A549 (cell line): ENCODE results near the gene CD274. TPM values are rescaled to one million over a fixed set of nuclear protein-coding genes. Genes with fewer than 3 reads are reported as not detected.

Experiments
- ATAC-seq, 2 experiments: fragments of 200-7000 bp in 1 of 2; fragments of >200 bp in 1 of 2; cut with Nextera tagmentation in 1 of 2; cut with Tn5 transposase in 1 of 2; 3 replicates each; pipeline versions ENCODE4 v1.8.0 to v1.9.1; 2018 to 2020; ENCODE audit warnings: mild to moderate bottlenecking in 1 of 2, moderate library complexity in 1 of 2
- CTCF ChIA-PET: fragments of 300-600 bp; sonication (Branson Sonifier 250); formaldehyde crosslinking; extraction: SDS; loops from one replicate; lab custom pipeline; 2021; ENCODE audit warnings: antibody characterized with exemption, inconsistent platforms; lab: Yijun Ruan, JAX
- POLR2A ChIA-PET: fragments of 350-600 bp; formaldehyde crosslinking; extraction: SDS; loops from one replicate; lab custom pipeline; 2021; ENCODE audit warnings: antibody characterized with exemption, inconsistent platforms; lab: Yijun Ruan, JAX
- DNase-seq, 2 experiments: peaks; one replicate each; pipeline versions ENCODE4 v3.0.0 to v3.0.0-alpha.2; 2011 to 2016; ENCODE audit warnings: low read depth in 1 of 2, low spot score in 1 of 2
- FAIRE-seq: peaks from 2 replicates; lab custom pipeline; 2011; peaks lifted over from hg19 to GRCh38; lab: Jason Lieb, UNC
- H3K27ac ChIP-seq, 2 experiments: fragments of >200 bp; sonication (Bioruptor Twin); formaldehyde crosslinking; 3 replicates each; pipeline ENCODE4 v1.5.1; 2016 to 2017
- H3K4me1 ChIP-seq: fragments of >200 bp; sonication (Bioruptor Twin); formaldehyde crosslinking; 3 replicates; pipeline ENCODE4 v1.6.1; 2016
- H3K4me2 ChIP-seq: fragments of >200 bp; sonication (Bioruptor Twin); formaldehyde crosslinking; 3 replicates; pipeline ENCODE4 v1.6.1; 2016
- H3K4me3 ChIP-seq: fragments of >200 bp; sonication (Bioruptor Twin); formaldehyde crosslinking; 3 replicates; pipeline ENCODE4 v1.5.1; 2016
- H3K9me3 ChIP-seq: fragments of >200 bp; sonication (Bioruptor Twin); formaldehyde crosslinking; 3 replicates; pipeline ENCODE4 v1.6.1; 2016
- CBX8 ChIP-seq: fragments of 200-600 bp; sonication (generic); IDR thresholded peaks from 2 replicates; pipeline ENCODE4 v1.6.1; 2016
- CHD4 ChIP-seq: fragments of 200-600 bp; sonication (generic); IDR thresholded peaks from 2 replicates; pipeline ENCODE4 v1.6.1; 2016; ENCODE audit warnings: antibody characterized with exemption, mild to moderate bottlenecking, borderline replicate concordance
- EP300 ChIP-seq, 2 experiments: fragments of >200 bp; sonication (Bioruptor Twin); formaldehyde crosslinking; IDR thresholded peaks; 2 replicates in 1 of 2; 3 replicates in 1 of 2; pipeline ENCODE4 v1.6.1; 2016 to 2017
- FOSB ChIP-seq: fragments of 250-450 bp; sonication (Bioruptor Pico); IDR thresholded peaks from 2 replicates; pipeline ENCODE4 v1.5.0; 2020; ENCODE audit warnings: mild to moderate bottlenecking, moderate library complexity
- FOSL2 ChIP-seq, 2 experiments: fragments of 450-650 bp in 1 of 2; fragments of >200 bp in 1 of 2; sonication (Bioruptor Twin) in 1 of 2; formaldehyde crosslinking; IDR thresholded peaks; 2 replicates each; pipeline versions ENCODE4 v1.5.0 to v1.6.1; 2016 to 2020; ENCODE audit warnings: mild to moderate bottlenecking in 1 of 2, moderate library complexity in 1 of 2
- FOXS1 ChIP-seq: fragments of 250-450 bp; sonication (Bioruptor Pico); IDR thresholded peaks from 2 replicates; pipeline ENCODE4 v1.5.0; 2020; ENCODE audit warnings: mild to moderate bottlenecking, moderate library complexity
- GATA3 ChIP-seq: IDR thresholded peaks from 2 replicates; pipeline ENCODE4 v1.6.1; 2012; ENCODE audit warnings: borderline replicate concordance
- HDAC2 ChIP-seq: fragments of 200-600 bp; sonication (generic); IDR thresholded peaks from 2 replicates; pipeline ENCODE4 v1.6.1; 2016
- HOXB13 ChIP-seq: fragments of 250-450 bp; sonication (Bioruptor Pico); IDR thresholded peaks from 2 replicates; pipeline ENCODE4 v1.5.0; 2020; ENCODE audit warnings: low read depth, mild to moderate bottlenecking, moderate library complexity
- KDM1A ChIP-seq: fragments of 200-600 bp; sonication (generic); IDR thresholded peaks from 2 replicates; pipeline ENCODE4 v1.6.1; 2016; ENCODE audit warnings: low read depth, mild to moderate bottlenecking
- MYC ChIP-seq: IDR thresholded peaks from 2 replicates; pipeline ENCODE4 v1.6.1; 2012; ENCODE audit warnings: mild to moderate bottlenecking, inconsistent platforms, low read length, improper control_type of control experiment, borderline replicate concordance
- NFE2L2 ChIP-seq: fragments of 150-350 bp; conservative IDR thresholded peaks from 2 replicates; pipeline ENCODE4 v1.6.1; 2014; ENCODE audit warnings: low read length
- RCOR1 ChIP-seq: fragments of 150-350 bp; IDR thresholded peaks from 2 replicates; pipeline ENCODE4 v1.6.1; 2014; ENCODE audit warnings: antibody characterized with exemption, low read length, low read depth
- RFX5 ChIP-seq: fragments of 450-650 bp; IDR thresholded peaks from 2 replicates; pipeline ENCODE4 v1.7.1; 2014; ENCODE audit warnings: antibody characterized with exemption, mild to moderate bottlenecking, moderate library complexity
- SMC3 ChIP-seq: fragments of >200 bp; sonication (Bioruptor Twin); formaldehyde crosslinking; IDR thresholded peaks from 3 replicates; pipeline ENCODE4 v1.6.1; 2018; ENCODE audit warnings: inconsistent platforms
- SREBF2 ChIP-seq: fragments of 450-650 bp; IDR thresholded peaks from 2 replicates; pipeline ENCODE4 v1.6.1; 2014; ENCODE audit warnings: mild to moderate bottlenecking, moderate library complexity
- ZFP36 ChIP-seq: fragments of 450-650 bp; IDR thresholded peaks from 2 replicates; pipeline ENCODE4 v1.6.1; 2014; ENCODE audit warnings: borderline replicate concordance; ENCODE audit not compliant: partially characterized antibody
- WGBS: methylation state at CpG from one replicate; pipeline ENCODE4 v1.1.6; 2017; ENCODE audit errors: missing lambda C conversion rate; 5-methylcytosine and 5-hydroxymethylcytosine counted together
- polyA plus RNA-seq, 4 experiments: library from polyadenylated mRNA; depleted of rRNA in 3 of 4; stranded (reverse); fragments of >200 nt; fragmentation: RNase III in 1 of 4; extraction: RNeasy Plus Mini Kit Qiagen cat#74134 plus additional on column Dnase treatment in 1 of 4; gene quantifications; 2 replicates in 3 of 4; 3 replicates in 1 of 4; pipeline ENCODE4 v1.2.3, GENCODE V29; 2011 to 2017
- TF ChIP-seq, protein P1 (sequence below): IDR thresholded peaks from 2 replicates; pipeline ENCODE4 v1.6.1; 2012; ENCODE audit warnings: low read depth, borderline replicate concordance
- TF ChIP-seq, protein P2 (sequence below): fragments of 250-450 bp; sonication (Bioruptor Pico); IDR thresholded peaks from 2 replicates; pipeline ENCODE4 v1.5.0; 2021; ENCODE audit warnings: mild to moderate bottlenecking, moderate library complexity, borderline replicate concordance
- TF ChIP-seq, protein P3 (sequence below): fragments of 200-600 bp; sonication (generic); IDR thresholded peaks from 2 replicates; pipeline ENCODE4 v1.6.1; 2016; ENCODE audit warnings: antibody characterized with exemption, mild to moderate bottlenecking, moderate library complexity
- TF ChIP-seq, protein P4 (sequence below): fragments of >200 bp; sonication (Bioruptor Twin); formaldehyde crosslinking; IDR thresholded peaks from 3 replicates; pipeline ENCODE4 v1.5.1; 2016
- TF ChIP-seq, protein P5 (sequence below): IDR thresholded peaks from 2 replicates; pipeline ENCODE4 v1.6.1; 2012
- TF ChIP-seq, protein P6 (sequence below): IDR thresholded peaks from 2 replicates; pipeline ENCODE4 v1.6.1; 2012
- TF ChIP-seq, protein P7 (sequence below): fragments of 450-650 bp; IDR thresholded peaks from 2 replicates; pipeline ENCODE4 v1.6.1; 2014; ENCODE audit warnings: antibody characterized with exemption

The CD274 gene
- polyA plus RNA-seq, 2 of the 4 experiments (the other 2 are of a cell fraction), result 3.4 to 6.8 TPM

DNA sequence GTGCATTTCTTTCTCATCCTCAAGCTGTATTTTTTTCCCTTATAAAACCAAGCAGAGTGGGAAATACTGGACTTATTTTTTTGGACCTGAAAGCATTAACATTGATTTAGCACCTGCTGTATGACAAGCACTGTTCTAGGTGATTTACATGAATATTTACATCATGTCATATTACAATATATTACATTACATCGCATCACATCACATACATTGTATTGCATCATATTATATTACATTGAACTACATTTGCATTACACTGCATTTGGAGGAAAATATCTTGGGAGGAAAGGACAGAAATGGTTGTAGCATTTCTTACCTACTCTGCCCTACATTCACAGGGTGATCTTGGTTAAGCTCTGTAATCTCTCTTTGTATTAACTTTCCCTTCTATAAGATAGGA, 48.8 kb downstream of the CD274 start:
- Histone ChIP-seq H3K9me3 (no peaks in the 10 kb centered on the region), H3K4me2 (no peak overlapping the region), H3K27ac (no peak overlapping the region), H3K4me3 (no peak overlapping the region), H3K4me1 (peaks cover under 1% of the 10 kb centered on the region; the same call in 2 of the 3 replicates)
- TF ChIP-seq SREBF2 (no peak), KDM1A (no peak), CBX8 (no peak), HDAC2 (no peak), CHD4 (no peak), MYC (no peak), RCOR1 (no peak), EP300 (IDR thresholded peaks at IDR 0.05) (no peak), RFX5 (no peak), ZFP36 (no peak), HOXB13 (CRISPR knock-in tag) (no peak), FOXS1 (CRISPR knock-in tag) (no peak), SMC3 (no peak)
- TF ChIP-seq, protein P1, sequence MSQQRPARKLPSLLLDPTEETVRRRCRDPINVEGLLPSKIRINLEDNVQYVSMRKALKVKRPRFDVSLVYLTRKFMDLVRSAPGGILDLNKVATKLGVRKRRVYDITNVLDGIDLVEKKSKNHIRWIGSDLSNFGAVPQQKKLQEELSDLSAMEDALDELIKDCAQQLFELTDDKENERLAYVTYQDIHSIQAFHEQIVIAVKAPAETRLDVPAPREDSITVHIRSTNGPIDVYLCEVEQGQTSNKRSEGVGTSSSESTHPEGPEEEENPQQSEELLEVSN, result no peak
- TF ChIP-seq, protein P2, sequence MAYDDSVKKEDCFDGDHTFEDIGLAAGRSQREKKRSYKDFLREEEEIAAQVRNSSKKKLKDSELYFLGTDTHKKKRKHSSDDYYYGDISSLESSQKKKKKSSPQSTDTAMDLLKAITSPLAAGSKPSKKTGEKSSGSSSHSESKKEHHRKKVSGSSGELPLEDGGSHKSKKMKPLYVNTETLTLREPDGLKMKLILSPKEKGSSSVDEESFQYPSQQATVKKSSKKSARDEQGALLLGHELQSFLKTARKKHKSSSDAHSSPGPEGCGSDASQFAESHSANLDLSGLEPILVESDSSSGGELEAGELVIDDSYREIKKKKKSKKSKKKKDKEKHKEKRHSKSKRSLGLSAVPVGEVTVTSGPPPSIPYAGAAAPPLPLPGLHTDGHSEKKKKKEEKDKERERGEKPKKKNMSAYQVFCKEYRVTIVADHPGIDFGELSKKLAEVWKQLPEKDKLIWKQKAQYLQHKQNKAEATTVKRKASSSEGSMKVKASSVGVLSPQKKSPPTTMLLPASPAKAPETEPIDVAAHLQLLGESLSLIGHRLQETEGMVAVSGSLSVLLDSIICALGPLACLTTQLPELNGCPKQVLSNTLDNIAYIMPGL, result no peak
- TF ChIP-seq, protein P3, sequence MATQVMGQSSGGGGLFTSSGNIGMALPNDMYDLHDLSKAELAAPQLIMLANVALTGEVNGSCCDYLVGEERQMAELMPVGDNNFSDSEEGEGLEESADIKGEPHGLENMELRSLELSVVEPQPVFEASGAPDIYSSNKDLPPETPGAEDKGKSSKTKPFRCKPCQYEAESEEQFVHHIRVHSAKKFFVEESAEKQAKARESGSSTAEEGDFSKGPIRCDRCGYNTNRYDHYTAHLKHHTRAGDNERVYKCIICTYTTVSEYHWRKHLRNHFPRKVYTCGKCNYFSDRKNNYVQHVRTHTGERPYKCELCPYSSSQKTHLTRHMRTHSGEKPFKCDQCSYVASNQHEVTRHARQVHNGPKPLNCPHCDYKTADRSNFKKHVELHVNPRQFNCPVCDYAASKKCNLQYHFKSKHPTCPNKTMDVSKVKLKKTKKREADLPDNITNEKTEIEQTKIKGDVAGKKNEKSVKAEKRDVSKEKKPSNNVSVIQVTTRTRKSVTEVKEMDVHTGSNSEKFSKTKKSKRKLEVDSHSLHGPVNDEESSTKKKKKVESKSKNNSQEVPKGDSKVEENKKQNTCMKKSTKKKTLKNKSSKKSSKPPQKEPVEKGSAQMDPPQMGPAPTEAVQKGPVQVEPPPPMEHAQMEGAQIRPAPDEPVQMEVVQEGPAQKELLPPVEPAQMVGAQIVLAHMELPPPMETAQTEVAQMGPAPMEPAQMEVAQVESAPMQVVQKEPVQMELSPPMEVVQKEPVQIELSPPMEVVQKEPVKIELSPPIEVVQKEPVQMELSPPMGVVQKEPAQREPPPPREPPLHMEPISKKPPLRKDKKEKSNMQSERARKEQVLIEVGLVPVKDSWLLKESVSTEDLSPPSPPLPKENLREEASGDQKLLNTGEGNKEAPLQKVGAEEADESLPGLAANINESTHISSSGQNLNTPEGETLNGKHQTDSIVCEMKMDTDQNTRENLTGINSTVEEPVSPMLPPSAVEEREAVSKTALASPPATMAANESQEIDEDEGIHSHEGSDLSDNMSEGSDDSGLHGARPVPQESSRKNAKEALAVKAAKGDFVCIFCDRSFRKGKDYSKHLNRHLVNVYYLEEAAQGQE, result no peak
- POLR2A ChIA-PET, result no interaction called here
- no peak for FAIRE-seq
- no peak for DNase-seq
- ATAC-seq, result no peak
- WGBS, result 80% methylated on average over 1 of the region's 1 CpG
- CTCF ChIA-PET, result interaction anchor here (0.9 to 1.3 kb wide), 4 partner anchors 9 to 90 kb away, joined by 3 to 5 read pairs (median 4); partner anchors contain the start of gene CD274

DNA sequence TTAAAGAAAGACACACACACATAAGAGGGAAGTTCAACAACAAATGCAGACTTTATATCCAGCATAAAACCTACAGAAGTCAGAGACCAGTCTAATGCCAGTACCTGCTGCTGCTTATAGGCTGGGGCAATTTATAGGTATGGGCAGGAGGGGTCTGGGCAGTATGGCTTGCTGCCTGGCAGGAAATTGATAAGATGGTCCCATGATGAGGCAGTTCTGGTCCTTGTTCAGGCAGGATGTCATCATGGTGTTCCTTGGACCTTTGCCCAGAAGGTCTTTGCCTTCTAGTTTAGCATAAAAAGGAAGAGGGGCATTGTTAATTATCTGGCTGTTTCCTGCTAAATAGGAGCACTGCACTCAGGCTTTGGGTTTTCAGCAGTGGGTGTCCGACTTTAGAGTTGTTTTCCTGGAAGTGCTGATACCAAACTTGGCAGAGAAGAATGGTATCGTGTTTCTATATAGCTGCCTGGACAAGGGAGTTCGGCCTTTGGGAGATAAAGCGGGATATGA, 49.6 kb downstream of the CD274 start:
- Histone ChIP-seq H3K4me3 (no peak overlapping the region), H3K4me1 (no peaks in the 10 kb centered on the region), H3K9me3 (no peaks in the 10 kb centered on the region), H3K27ac (no peak overlapping the region), H3K4me2 (no peak overlapping the region)
- 79% methylated on average over 4 of the region's 4 CpGs for WGBS
- ATAC-seq, result no peak
- DNase-seq, result no peak
- POLR2A ChIA-PET, result no interaction called here
- CTCF ChIA-PET, result interaction anchor here (1.3 kb wide), 1 partner anchor 50 kb away, joined by 5 read pairs; the partner anchor contains the start of gene CD274
- no peak for FAIRE-seq
- TF ChIP-seq, protein P4, sequence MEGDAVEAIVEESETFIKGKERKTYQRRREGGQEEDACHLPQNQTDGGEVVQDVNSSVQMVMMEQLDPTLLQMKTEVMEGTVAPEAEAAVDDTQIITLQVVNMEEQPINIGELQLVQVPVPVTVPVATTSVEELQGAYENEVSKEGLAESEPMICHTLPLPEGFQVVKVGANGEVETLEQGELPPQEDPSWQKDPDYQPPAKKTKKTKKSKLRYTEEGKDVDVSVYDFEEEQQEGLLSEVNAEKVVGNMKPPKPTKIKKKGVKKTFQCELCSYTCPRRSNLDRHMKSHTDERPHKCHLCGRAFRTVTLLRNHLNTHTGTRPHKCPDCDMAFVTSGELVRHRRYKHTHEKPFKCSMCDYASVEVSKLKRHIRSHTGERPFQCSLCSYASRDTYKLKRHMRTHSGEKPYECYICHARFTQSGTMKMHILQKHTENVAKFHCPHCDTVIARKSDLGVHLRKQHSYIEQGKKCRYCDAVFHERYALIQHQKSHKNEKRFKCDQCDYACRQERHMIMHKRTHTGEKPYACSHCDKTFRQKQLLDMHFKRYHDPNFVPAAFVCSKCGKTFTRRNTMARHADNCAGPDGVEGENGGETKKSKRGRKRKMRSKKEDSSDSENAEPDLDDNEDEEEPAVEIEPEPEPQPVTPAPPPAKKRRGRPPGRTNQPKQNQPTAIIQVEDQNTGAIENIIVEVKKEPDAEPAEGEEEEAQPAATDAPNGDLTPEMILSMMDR, result no peak
- TF ChIP-seq, protein P5, sequence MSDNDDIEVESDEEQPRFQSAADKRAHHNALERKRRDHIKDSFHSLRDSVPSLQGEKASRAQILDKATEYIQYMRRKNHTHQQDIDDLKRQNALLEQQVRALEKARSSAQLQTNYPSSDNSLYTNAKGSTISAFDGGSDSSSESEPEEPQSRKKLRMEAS, result no peak
- no peak for TF ChIP-seq CHD4
- TF ChIP-seq, protein P6, sequence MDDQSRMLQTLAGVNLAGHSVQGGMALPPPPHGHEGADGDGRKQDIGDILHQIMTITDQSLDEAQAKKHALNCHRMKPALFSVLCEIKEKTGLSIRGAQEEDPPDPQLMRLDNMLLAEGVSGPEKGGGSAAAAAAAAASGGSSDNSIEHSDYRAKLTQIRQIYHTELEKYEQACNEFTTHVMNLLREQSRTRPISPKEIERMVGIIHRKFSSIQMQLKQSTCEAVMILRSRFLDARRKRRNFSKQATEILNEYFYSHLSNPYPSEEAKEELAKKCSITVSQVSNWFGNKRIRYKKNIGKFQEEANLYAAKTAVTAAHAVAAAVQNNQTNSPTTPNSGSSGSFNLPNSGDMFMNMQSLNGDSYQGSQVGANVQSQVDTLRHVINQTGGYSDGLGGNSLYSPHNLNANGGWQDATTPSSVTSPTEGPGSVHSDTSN, result no peak
- TF ChIP-seq, protein P7, sequence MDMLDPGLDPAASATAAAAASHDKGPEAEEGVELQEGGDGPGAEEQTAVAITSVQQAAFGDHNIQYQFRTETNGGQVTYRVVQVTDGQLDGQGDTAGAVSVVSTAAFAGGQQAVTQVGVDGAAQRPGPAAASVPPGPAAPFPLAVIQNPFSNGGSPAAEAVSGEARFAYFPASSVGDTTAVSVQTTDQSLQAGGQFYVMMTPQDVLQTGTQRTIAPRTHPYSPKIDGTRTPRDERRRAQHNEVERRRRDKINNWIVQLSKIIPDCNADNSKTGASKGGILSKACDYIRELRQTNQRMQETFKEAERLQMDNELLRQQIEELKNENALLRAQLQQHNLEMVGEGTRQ, result no peak
- no peak for TF ChIP-seq NFE2L2
- TF ChIP-seq HDAC2, result no peak
- TF ChIP-seq FOSL2 (IDR thresholded peaks at IDR 0.05), result no peak
- TF ChIP-seq FOSL2 (CRISPR knock-in tag; IDR thresholded peaks at IDR 0.05), result no peak
- no peak for TF ChIP-seq GATA3
- TF ChIP-seq FOSB (CRISPR knock-in tag), result no peak
